Endothelial cell of umbilical vein (primary cell): ENCODE data around the gene ZNF302.
"Not testable (repeated sequence)": the region's sequence is repeated elsewhere in the genome, so short reads cannot be mapped to it uniquely, and the experiment has no call there.

ENCODE experiments used
- CTCF ChIP-seq, 2 donors: IDR thresholded peaks; 1 replicate in 1 of 2; 2 replicates in 1 of 2; pipeline ENCODE4 v1.5.1; 2011; ENCODE audit warnings: low read length in 2 of 2, mild to moderate bottlenecking in 2 of 2, moderate library complexity in 2 of 2, control low read depth in 1 of 2, inconsistent platforms in 1 of 2, low read depth in 1 of 2; ENCODE audit not compliant: insufficient read depth in 1 of 2; ENCODE audit errors: extremely low read depth in 1 of 2
- FOS ChIP-seq: IDR thresholded peaks from 2 replicates; pipeline ENCODE4 v1.6.1; 2011; ENCODE audit warnings: mild to moderate bottlenecking, low read length, moderate library complexity, borderline replicate concordance; ENCODE audit not compliant: insufficient read depth
- JUN ChIP-seq: IDR thresholded peaks from 2 replicates; pipeline ENCODE4 v1.6.1; 2011; ENCODE audit warnings: borderline replicate concordance, low read depth; ENCODE audit not compliant: insufficient read length, insufficient read depth

- not testable (repeated sequence) for TF ChIP-seq CTCF (IDR thresholded peaks at IDR 0.05; ENCODE audit: extremely low read depth in 1 of 2, insufficient read depth in 1 of 2, low read depth in 1 of 2, low read length in 2 of 2); JUN; FOS
These were observed 9.3 kb upstream of the ZNF302 start for GRCh38 chr19:34668077-34668689.
